ENCODE measurements around the gene CSMD2. TPM values are rescaled to one million over a fixed set of nuclear protein-coding genes. Genes with fewer than 3 reads are reported as not detected.

CSMD2 gene
- total RNA-seq, 1 donor from 2014 or later = 2.6 TPM

- Histone ChIP-seq H3K4me1 (peaks cover 5% of the 10 kb centered on the region), H3K9me3 (ENCODE audit: low read depth) (no peaks in the 10 kb centered on the region), H4K20me1 (ENCODE audit: low read depth) (no peaks in the 10 kb centered on the region), H2AFZ (replicated peaks) (no peak overlapping the region), H3K4me2 (no peak overlapping the region), H3K27me3 (no peaks in the 10 kb centered on the region), H3K36me3 (no peaks in the 10 kb centered on the region), H3K9ac (no peak overlapping the region), H3K27ac (no peak overlapping the region), H3F3A (ENCODE audit: low read depth) (no peaks in the 10 kb centered on the region), H3K4me3 (no peak overlapping the region), H3K79me2 (ENCODE audit: low read depth) (no peaks in the 10 kb centered on the region)
- TF ChIP-seq, protein P1, sequence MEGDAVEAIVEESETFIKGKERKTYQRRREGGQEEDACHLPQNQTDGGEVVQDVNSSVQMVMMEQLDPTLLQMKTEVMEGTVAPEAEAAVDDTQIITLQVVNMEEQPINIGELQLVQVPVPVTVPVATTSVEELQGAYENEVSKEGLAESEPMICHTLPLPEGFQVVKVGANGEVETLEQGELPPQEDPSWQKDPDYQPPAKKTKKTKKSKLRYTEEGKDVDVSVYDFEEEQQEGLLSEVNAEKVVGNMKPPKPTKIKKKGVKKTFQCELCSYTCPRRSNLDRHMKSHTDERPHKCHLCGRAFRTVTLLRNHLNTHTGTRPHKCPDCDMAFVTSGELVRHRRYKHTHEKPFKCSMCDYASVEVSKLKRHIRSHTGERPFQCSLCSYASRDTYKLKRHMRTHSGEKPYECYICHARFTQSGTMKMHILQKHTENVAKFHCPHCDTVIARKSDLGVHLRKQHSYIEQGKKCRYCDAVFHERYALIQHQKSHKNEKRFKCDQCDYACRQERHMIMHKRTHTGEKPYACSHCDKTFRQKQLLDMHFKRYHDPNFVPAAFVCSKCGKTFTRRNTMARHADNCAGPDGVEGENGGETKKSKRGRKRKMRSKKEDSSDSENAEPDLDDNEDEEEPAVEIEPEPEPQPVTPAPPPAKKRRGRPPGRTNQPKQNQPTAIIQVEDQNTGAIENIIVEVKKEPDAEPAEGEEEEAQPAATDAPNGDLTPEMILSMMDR (IDR thresholded peaks at IDR 0.05) = no peak
- TF ChIP-seq EZH2 (IDR thresholded peaks at IDR 0.05) = no peak
- no peak for TF ChIP-seq EZH2phosphoT487 (IDR thresholded peaks at IDR 0.05)
- Mint-ChIP-seq H3K27ac (no peak overlapping the region), H3K27me3 (ENCODE audit: insufficient read depth, low read depth) (peaks cover 3% of the 10 kb centered on the region), H3K4me3 (no peak overlapping the region), H3K36me3 (no peaks in the 10 kb centered on the region), H3K9me3 (peaks cover 2% of the 10 kb centered on the region), H3K4me1 (peaks cover 14% of the 10 kb centered on the region)
- peak; percentile 18 for DNase-seq (ENCODE audit: low spot score)
Observed at GRCh38 chr1:33893147-33893830, 271.7 kb downstream of the CSMD2 start.

GRCh38 chr1:33886496-33886895 lies 278.5 kb downstream of the CSMD2 start:
- H3K27ac ChIP-seq = no peak overlapping the region
- no peak overlapping the region for H3K27ac Mint-ChIP-seq

DNA sequence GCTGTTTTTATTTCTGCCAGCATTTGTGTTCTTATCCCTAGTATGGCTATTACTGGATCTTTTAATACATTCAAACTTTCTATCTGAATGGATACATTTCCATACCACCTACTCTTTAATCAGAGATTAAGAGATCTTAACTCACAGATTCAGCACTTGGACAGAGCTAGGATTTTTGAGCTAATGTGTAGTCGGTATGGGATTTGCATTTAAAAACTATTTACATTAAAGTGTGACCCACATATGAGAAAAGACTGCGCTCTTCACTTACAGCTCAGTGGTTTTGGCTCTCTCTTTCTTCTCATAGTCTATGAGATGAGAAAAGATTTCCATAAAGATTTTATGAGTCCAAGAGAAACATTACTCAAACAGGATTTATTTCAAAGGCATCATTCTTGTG lies 284.7 kb downstream of the CSMD2 start:
- Histone ChIP-seq H2AFZ (replicated peaks) (no peak overlapping the region), H3K79me2 (ENCODE audit: low read depth) (no peaks in the 10 kb centered on the region), H3K27ac (no peak overlapping the region), H4K20me1 (ENCODE audit: low read depth) (peaks cover 36% of the 10 kb centered on the region), H3K9me3 (ENCODE audit: low read depth) (no peaks in the 10 kb centered on the region), H3K27me3 (peaks cover 37% of the 10 kb centered on the region), H3K36me3 (no peaks in the 10 kb centered on the region), H3F3A (ENCODE audit: low read depth) (no peaks in the 10 kb centered on the region), H3K4me1 (no peaks in the 10 kb centered on the region), H3K9ac (no peak overlapping the region), H3K4me2 (no peak overlapping the region), H3K4me3 (no peak overlapping the region)
- peaks cover 13% of the 10 kb centered on the region for H3K4me1 Mint-ChIP-seq
- DNase-seq (ENCODE audit: low spot score) = no peak
- H3K27me3 Mint-ChIP-seq (ENCODE audit: insufficient read depth, low read depth) = peaks cover 5% of the 10 kb centered on the region
- no peak overlapping the region for H3K4me3 Mint-ChIP-seq
- no peak for TF ChIP-seq EZH2 (IDR thresholded peaks at IDR 0.05)
- TF ChIP-seq EZH2phosphoT487 (IDR thresholded peaks at IDR 0.05) = no peak
- TF ChIP-seq, protein P1 (IDR thresholded peaks at IDR 0.05) = no peak
- H3K36me3 Mint-ChIP-seq = no peaks in the 10 kb centered on the region
- H3K9me3 Mint-ChIP-seq = no peaks in the 10 kb centered on the region
- no peak overlapping the region for H3K27ac Mint-ChIP-seq

More at GRCh38 chr1:33886496-33886895, 278.5 kb downstream of the CSMD2 start:
- Histone ChIP-seq H3K9ac (no peak overlapping the region), H3K4me3 (no peak overlapping the region), H3K36me3 (no peaks in the 10 kb centered on the region), H3K79me2 (ENCODE audit: low read depth) (no peaks in the 10 kb centered on the region), H3K4me1 (peaks cover 13% of the 10 kb centered on the region), H4K20me1 (ENCODE audit: low read depth) (peaks cover 7% of the 10 kb centered on the region), H3K4me2 (peak overlapping the region; percentile 11), H3F3A (ENCODE audit: low read depth) (peaks cover 7% of the 10 kb centered on the region), H3K27me3 (no peaks in the 10 kb centered on the region), H3K9me3 (ENCODE audit: low read depth) (no peaks in the 10 kb centered on the region), H2AFZ (replicated peaks) (no peak overlapping the region)
- peaks cover 2% of the 10 kb centered on the region for H3K27me3 Mint-ChIP-seq (ENCODE audit: insufficient read depth, low read depth)
- peaks cover 2% of the 10 kb centered on the region for H3K9me3 Mint-ChIP-seq
- TF ChIP-seq, protein P1 (IDR thresholded peaks at IDR 0.05) = no peak
- TF ChIP-seq EZH2phosphoT487 (IDR thresholded peaks at IDR 0.05) = no peak
- no peak for TF ChIP-seq EZH2 (IDR thresholded peaks at IDR 0.05)
- H3K36me3 Mint-ChIP-seq = no peaks in the 10 kb centered on the region
- no peak overlapping the region for H3K4me3 Mint-ChIP-seq
- DNase-seq (ENCODE audit: low spot score) = peak; percentile 28
- peaks cover 14% of the 10 kb centered on the region for H3K4me1 Mint-ChIP-seq

Data from neural progenitor cell (in vitro differentiated cells).